Activated CD8-positive, alpha-beta memory T cell treated with anti-CD3 and anti-CD28 coated beads for 24 hours (primary cell): ENCODE data around the gene MBD1.
"Not testable (repeated sequence)": the region's sequence is repeated elsewhere in the genome, so short reads cannot be mapped to it uniquely, and the experiment has no call there.

Experiments
- DNase-seq: peaks from one replicate; pipeline ENCODE4 v3.0.0-alpha.2; 2020

MBD1 gene

GRCh38 chr18:50281295-50281971 lies at the start of gene MBD1:
MBD1 (minus strand) TSS chr18:50281523; CDS start chr18:50279992, 1,531 bp downstream.
- peak; percentile 96 for DNase-seq

- no peak for DNase-seq
Measured at GRCh38 chr18:50330176-50330575, 48.9 kb upstream of the MBD1 start.

GRCh38 chr18:50327983-50328382 lies 46.7 kb upstream of the MBD1 start:
- DNase-seq = no peak

GRCh38 chr18:50320719-50321118 lies 39.4 kb upstream of the MBD1 start:
- DNase-seq = no peak

- no peak for DNase-seq
Measured at GRCh38 chr18:50315100-50315871, 34.0 kb upstream of the MBD1 start.

GRCh38 chr18:50313873-50314460 lies 32.6 kb upstream of the MBD1 start:
- no peak for DNase-seq

- DNase-seq = no peak
Measured at GRCh38 chr18:50313031-50313607, 31.8 kb upstream of the MBD1 start.

- no peak for DNase-seq
Measured at GRCh38 chr18:50312296-50313030, 31.1 kb upstream of the MBD1 start.

- DNase-seq = no peak
Measured at GRCh38 chr18:50311650-50312049, 30.3 kb upstream of the MBD1 start.

GRCh38 chr18:50310080-50310479 lies 28.8 kb upstream of the MBD1 start:
- no peak for DNase-seq

GRCh38 chr18:50308851-50309250 lies 27.5 kb upstream of the MBD1 start:
- not testable (repeated sequence) for DNase-seq

- peak; percentile 90 for DNase-seq
Measured at GRCh38 chr18:50307738-50308470, 26.6 kb upstream of the MBD1 start.

- no peak for DNase-seq
Measured at GRCh38 chr18:50307400-50307737, 26.0 kb upstream of the MBD1 start.

GRCh38 chr18:50306944-50307343 lies 25.6 kb upstream of the MBD1 start:
- DNase-seq = no peak

GRCh38 chr18:50301074-50301473 lies 19.8 kb upstream of the MBD1 start:
- no peak for DNase-seq

GRCh38 chr18:50299626-50300388 lies 18.5 kb upstream of the MBD1 start:
- no peak for DNase-seq

GRCh38 chr18:50298443-50299284 lies 17.3 kb upstream of the MBD1 start:
- DNase-seq = no peak

GRCh38 chr18:50297621-50298442 lies 16.5 kb upstream of the MBD1 start:
- DNase-seq = peak; percentile 84

- DNase-seq = no peak
Measured at GRCh38 chr18:50293039-50293438, 11.7 kb upstream of the MBD1 start.

GRCh38 chr18:50289108-50289443 lies 7.8 kb upstream of the MBD1 start:
- no peak for DNase-seq
